Measurements from ENCODE around the gene RTL3. TPM values are rescaled to one million over a fixed set of nuclear protein-coding genes. Genes with fewer than 3 reads are reported as not detected.

RTL3 gene
- polyA plus RNA-seq, 2 of the 4 experiments (the other 2 are of a cell fraction), result not detected

- ChIA-PET CTCF (no interaction called here), POLR2A (no interaction called here)
- H3K4me2 ChIP-seq, result no peak overlapping the region
- no peak overlapping the region for H3K4me3 ChIP-seq
- peaks cover 33% of the 10 kb centered on the region for H3K4me1 ChIP-seq
- TF ChIP-seq BCL3 (IDR thresholded peaks at IDR 0.05) (no peak), CHD4 (IDR thresholded peaks at IDR 0.05; ENCODE audit: borderline replicate concordance) (no peak), CBX2 (IDR thresholded peaks at IDR 0.05; ENCODE audit: borderline replicate concordance, low read depth) (no peak), NFE2L2 (conservative IDR thresholded peaks at IDR 0.05; ENCODE audit: low read length) (no peak), NR3C1 (IDR thresholded peaks at IDR 0.05) (no peak), NPAS2 (CRISPR knock-in tag; IDR thresholded peaks at IDR 0.05; ENCODE audit: borderline replicate concordance) (no peak), JUNB (IDR thresholded peaks at IDR 0.05) (no peak), ATOH8 (CRISPR knock-in tag; IDR thresholded peaks at IDR 0.05; ENCODE audit: low read depth) (no peak)
- TF ChIP-seq, protein P1, sequence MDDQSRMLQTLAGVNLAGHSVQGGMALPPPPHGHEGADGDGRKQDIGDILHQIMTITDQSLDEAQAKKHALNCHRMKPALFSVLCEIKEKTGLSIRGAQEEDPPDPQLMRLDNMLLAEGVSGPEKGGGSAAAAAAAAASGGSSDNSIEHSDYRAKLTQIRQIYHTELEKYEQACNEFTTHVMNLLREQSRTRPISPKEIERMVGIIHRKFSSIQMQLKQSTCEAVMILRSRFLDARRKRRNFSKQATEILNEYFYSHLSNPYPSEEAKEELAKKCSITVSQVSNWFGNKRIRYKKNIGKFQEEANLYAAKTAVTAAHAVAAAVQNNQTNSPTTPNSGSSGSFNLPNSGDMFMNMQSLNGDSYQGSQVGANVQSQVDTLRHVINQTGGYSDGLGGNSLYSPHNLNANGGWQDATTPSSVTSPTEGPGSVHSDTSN (IDR thresholded peaks at IDR 0.05), result no peak
- WGBS (ENCODE audit: missing lambda C conversion rate), result 27% methylated on average over 1 of the region's 1 CpG
- DNase-seq (ENCODE audit: low read depth in 1 of 2, low spot score in 1 of 2), result no peak
- no peak for ATAC-seq
- H3K9me3 ChIP-seq, result no peaks in the 10 kb centered on the region
- H3K27ac ChIP-seq, result no peak overlapping the region
- no peak for FAIRE-seq
These were observed 3.5 kb downstream of the RTL3 start for GRCh38 chrX:78655642-78656041.

GRCh38 chrX:78653118-78653822 lies 5.9 kb downstream of the RTL3 start:
- DNase-seq (ENCODE audit: low read depth in 1 of 2, low spot score in 1 of 2), result peak; percentile 11 to 48

GRCh38 chrX:78650906-78651437 lies 8.2 kb downstream of the RTL3 start:
- TF ChIP-seq KDM5A (IDR thresholded peaks at IDR 0.05), result no peak
- TF ChIP-seq RFX5 (IDR thresholded peaks at IDR 0.05), result no peak
- TF ChIP-seq, protein P1 (IDR thresholded peaks at IDR 0.05), result no peak
- no peak for TF ChIP-seq PHF8 (IDR thresholded peaks at IDR 0.05; ENCODE audit: borderline replicate concordance, low read depth)
- TF ChIP-seq SREBF2 (IDR thresholded peaks at IDR 0.05), result no peak
- no peak for TF ChIP-seq MAZ (IDR thresholded peaks at IDR 0.05; ENCODE audit: borderline replicate concordance, low read depth, low read length)
- TF ChIP-seq JUNB (IDR thresholded peaks at IDR 0.05), result no peak
- TF ChIP-seq CHD4 (IDR thresholded peaks at IDR 0.05; ENCODE audit: borderline replicate concordance), result no peak
- TF ChIP-seq USF2 (IDR thresholded peaks at IDR 0.05), result no peak
- TF ChIP-seq ELK1 (IDR thresholded peaks at IDR 0.05; ENCODE audit: low read depth, low read length), result no peak
- no peak for TF ChIP-seq CHD2 (IDR thresholded peaks at IDR 0.05; ENCODE audit: low read length, partially characterized antibody)
- TF ChIP-seq, protein P2, sequence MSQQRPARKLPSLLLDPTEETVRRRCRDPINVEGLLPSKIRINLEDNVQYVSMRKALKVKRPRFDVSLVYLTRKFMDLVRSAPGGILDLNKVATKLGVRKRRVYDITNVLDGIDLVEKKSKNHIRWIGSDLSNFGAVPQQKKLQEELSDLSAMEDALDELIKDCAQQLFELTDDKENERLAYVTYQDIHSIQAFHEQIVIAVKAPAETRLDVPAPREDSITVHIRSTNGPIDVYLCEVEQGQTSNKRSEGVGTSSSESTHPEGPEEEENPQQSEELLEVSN (IDR thresholded peaks at IDR 0.05; ENCODE audit: borderline replicate concordance, low read depth), result no peak
- TF ChIP-seq NFE2L2 (conservative IDR thresholded peaks at IDR 0.05; ENCODE audit: low read length), result no peak
- TF ChIP-seq RNF2 (IDR thresholded peaks at IDR 0.05; ENCODE audit: borderline replicate concordance, low read depth), result no peak
- no peak for TF ChIP-seq MYC (IDR thresholded peaks at IDR 0.05; ENCODE audit: borderline replicate concordance, low read length)
- Histone ChIP-seq H3K9me3 (no peaks in the 10 kb centered on the region), H3K4me2 (0 out of 3 replicates have a peak overlapping the region, but pooled peaks have one; percentile 14), H3K4me1 (peaks cover 34% of the 10 kb centered on the region), H3K4me3 (no peak overlapping the region), H3K27ac (no peak overlapping the region)
- DNase-seq (ENCODE audit: low read depth in 1 of 2, low spot score in 1 of 2) (no peak), ATAC-seq (no peak), FAIRE-seq (no peak)
- POLR2A ChIA-PET, result no interaction called here
- CTCF ChIA-PET, result no interaction called here
- WGBS (ENCODE audit: missing lambda C conversion rate), result 46% methylated on average over 5 of the region's 5 CpGs

More at GRCh38 chrX:78653118-78653822, 5.9 kb downstream of the RTL3 start:
- FAIRE-seq (peak; percentile 99), ATAC-seq (peak; percentile 81 to 90)
- H3K4me3 ChIP-seq, result no peak overlapping the region
- peak overlapping the region; percentile 75 for H3K4me2 ChIP-seq
- H3K27ac ChIP-seq, result peak overlapping the region; percentile 52 to 77; a peak in 4 of 6 replicates
- 0% methylated on average over 3 of the region's 3 CpGs for WGBS (ENCODE audit: missing lambda C conversion rate)
- TF ChIP-seq FOSL2 (IDR thresholded peaks at IDR 0.05) (peak; percentile 30; the same call in 1 of the 2 replicates), FOSL2 (CRISPR knock-in tag; IDR thresholded peaks at IDR 0.05) (peak; percentile 75), FOSB (CRISPR knock-in tag; IDR thresholded peaks at IDR 0.05) (no peak), SREBF2 (IDR thresholded peaks at IDR 0.05) (no peak), EHMT2 (IDR thresholded peaks at IDR 0.05; ENCODE audit: low read depth) (no peak), POLR2AphosphoS2 (conservative IDR thresholded peaks at IDR 0.05; ENCODE audit: low read length) (no peak), JUNB (IDR thresholded peaks at IDR 0.05) (peak; percentile 55)
- H3K4me1 ChIP-seq, result peaks cover 34% of the 10 kb centered on the region
- ChIA-PET CTCF (no interaction called here), POLR2A (no interaction called here)
- no peaks in the 10 kb centered on the region for H3K9me3 ChIP-seq
